ENCODE measurements around the gene RGR.

Gene RGR

DNA sequence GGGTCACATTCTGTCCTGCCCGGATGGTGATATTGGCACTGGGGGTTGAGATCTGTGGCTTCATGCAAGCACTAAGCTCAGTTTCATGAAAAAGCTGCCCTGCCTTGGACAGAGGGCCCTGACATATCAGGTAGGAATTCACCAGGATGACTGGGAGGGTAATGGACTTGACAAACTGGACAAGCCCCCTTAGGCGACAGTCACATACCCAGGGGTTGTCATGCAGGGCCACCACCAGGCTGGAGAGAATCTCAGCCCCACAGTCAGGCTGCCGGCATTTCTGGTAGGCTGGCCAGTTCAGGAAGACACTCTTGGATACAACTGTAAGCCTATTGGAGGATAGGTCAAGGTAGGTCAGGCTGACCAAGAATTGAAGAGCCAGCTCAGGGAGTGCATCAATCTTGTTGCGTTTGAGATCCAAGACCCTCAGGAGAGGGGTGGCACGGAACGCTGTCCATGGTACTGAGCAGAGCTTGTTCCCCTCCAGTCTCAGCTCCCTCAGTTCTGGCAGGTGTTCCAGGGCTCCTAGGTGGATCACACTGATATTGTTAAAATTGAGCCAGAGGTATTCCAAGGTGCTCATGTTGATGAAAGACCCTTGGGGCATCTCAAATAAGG lies 20.3 kb upstream of the RGR start:
- no peak for DNase-seq

- no peak for DNase-seq
These were observed 19.3 kb upstream of the RGR start, which contains the start of gene LRIT2 for GRCh38 chr10:84225427-84226173. Gene LRIT2 (minus strand): TSS chr10:84225544. CDS start chr10:84225520, 24 bp downstream.

GRCh38 chr10:84226616-84227015 lies 18.2 kb upstream of the RGR start:
- no peak for DNase-seq

DNA sequence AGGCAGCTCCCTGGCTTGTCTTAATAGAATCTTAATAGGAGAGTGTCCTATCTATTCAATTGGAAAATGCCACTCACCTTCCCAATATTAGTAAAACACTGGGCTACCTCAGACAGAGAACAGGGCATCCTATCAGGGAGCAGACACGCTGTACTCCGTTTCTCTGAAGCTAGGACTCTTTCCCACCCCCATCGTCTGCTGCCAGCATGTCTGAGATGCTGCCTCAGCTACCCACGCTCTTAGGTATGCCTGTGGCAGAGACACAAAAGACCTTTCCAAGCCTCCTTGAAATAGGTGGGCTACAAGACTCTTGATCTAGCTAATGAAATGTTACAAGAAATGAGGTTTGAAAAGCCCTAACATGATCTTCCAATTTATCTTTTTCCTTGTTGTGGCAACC lies 17.0 kb upstream of the RGR start:
- DNase-seq: no peak

- no peak for DNase-seq
These were observed 14.5 kb upstream of the RGR start for GRCh38 chr10:84230359-84230758.

GRCh38 chr10:84232376-84232775 lies 12.5 kb upstream of the RGR start:
- DNase-seq: no peak

DNA sequence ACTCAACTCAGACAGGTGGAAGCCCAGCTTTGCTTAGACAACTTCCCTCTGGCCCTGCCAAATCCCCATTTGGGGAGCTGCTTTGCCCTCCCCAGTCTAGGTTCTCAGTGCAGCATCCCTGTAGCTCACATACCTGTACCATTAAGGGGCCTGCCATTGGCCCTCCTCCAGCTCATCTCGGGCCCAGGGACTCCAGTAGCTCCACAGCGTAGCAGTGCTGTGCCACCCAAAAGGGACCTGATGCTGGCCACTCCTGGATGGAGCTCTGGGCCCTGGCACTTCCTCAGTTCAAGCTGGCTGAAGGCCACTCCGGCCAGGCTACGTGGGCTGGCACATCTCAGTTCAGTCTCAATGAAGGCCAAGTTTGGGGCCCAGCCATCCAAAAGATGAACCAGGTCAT lies 10.9 kb upstream of the RGR start:
- no peak for DNase-seq

DNA sequence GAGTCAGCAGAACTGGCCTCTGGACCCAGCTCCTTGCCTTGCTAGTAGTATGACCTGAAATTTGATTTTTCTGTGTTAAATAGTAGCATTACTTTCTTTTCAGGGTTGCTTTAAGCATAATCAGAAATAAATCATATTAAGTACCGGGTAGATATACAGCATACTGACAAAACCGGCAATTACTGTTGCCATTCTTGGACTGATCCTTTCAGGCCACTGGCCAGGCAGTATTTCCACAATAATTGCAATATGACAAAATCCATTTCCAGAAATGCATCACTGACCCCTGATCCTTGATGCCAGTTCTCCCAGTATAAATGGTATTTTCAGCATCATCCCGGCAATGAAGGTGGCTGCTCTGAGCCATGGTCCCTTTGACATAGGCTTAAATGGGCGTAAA lies 10.4 kb upstream of the RGR start:
- DNase-seq: no peak

- DNase-seq: no peak
These were observed 9.8 kb upstream of the RGR start for GRCh38 chr10:84235096-84235495.

DNA sequence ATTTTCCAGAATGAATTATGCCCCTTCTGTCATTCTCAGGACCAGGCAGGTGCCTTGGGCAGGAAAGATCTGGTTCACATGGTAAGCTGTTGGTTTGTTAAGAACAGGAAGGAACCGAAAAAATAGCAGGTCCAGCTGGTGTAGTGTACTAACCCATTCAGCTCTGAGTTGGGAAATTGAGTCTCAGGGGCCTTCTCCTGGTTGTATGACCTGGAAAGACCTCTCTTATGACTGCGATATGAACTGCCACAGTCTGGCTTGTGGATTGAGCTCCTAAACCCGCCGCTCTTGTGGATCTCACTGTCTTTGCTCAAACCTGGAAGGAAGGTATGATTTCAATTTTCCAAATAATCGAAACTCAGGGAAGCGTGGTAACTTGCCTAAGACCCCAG lies 8.1 kb upstream of the RGR start:
- no peak for DNase-seq

GRCh38 chr10:84237199-84238051 lies 7.4 kb upstream of the RGR start:
- peak in 1 of 2 experiments; percentile 19 for DNase-seq

- DNase-seq: no peak
These were observed 5.9 kb upstream of the RGR start for GRCh38 chr10:84238909-84239308.

- no peak for DNase-seq
These were observed 3.6 kb upstream of the RGR start, which contains the start of gene LRIT1 for GRCh38 chr10:84241185-84241790. Gene LRIT1 (minus strand): TSS chr10:84241546. CDS start chr10:84241439, 107 bp downstream.

- no peak for DNase-seq
These were observed 1.1 kb upstream of the RGR start for GRCh38 chr10:84243759-84244158.

GRCh38 chr10:84247496-84247895 lies 2.6 kb downstream of the RGR start:
- DNase-seq: no peak

GRCh38 chr10:84248794-84249193 lies 3.9 kb downstream of the RGR start:
- no peak for DNase-seq

DNA sequence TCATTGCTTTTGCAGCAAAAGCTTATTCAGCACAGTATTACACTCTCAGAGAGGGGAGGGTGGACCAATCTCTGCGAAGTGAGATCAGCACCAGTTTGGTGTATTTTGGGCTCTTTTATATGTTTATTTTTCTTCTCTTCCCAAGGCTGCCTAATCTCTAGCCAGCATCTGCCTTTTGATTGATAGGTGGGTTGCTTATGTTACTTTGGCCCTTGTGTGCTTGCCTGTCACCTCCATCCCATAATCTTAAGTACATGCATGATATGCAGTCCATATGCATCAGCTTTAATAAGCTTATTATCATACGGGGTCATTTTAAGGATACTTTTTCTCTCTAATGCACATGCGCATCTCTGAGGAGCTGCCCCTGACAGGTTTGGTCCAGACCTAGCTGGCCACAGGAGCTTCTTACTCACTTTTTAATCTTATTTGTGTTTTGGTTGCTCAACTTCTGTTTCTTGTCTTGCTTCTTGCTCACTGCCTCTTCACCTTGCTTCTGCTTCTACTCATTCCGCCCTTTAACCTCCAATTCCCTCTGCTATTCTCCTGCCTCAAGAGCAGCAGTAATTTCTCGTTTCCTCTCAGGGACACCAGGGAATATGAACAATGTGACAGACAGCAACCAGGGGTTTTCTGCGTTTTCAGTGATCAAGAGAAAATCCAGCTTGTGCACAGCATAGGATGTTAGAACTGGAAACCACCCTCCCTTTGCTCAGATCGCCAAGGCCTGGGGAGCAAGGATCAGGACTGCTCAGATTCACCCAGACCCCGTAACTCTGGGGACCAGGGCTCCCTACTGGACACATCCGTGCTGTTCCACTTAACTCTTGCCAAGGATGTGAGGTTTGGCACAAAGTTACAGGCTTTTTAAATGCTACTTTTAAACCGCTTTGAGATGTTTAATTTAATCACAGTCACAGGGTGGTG lies 10.0 kb downstream of the RGR start:
- DNase-seq: no peak

DNA sequence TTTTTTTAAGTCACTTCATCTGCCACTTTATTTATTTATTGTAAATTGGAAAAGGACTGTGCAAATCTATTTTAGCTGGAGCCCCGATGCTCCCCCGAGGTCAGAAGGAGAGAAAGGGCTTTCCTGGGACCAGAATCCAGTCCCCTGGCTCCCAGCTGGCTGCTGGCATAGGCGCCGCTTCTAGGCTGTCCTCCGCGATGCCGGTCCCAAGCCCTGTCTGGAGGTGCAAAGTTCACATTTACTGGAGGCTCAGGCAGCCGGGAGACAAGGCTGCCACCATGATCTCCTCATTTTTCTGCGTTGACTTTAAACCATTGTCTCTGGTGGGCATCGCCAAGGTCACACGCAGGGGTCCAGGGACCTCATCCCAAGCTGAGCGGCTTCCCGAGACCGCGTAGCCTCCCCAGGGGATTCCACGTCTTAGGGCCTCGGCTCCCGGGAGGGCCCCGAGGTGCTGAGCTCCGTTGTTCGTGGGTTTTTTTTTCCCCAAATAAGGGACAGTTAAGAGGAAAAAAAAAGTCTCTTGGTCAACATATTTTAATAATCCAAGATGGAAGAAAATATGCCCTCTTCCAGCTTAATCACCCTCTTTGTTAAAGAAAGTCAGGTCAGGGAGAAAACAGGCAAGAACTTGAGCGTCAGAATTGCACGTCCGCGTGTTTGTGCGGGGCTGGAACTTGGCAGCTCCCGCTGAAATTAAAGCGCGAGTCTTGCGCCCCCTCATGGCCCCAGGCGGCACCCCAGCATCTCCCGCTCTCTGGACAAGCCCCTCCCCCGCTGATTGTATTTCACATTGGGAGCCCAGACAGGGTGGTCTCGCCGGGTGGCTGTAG lies 11.9 kb downstream of the RGR start:
- peak; percentile 61 to 71 for DNase-seq

GRCh38 chr10:84257343-84258020 lies 12.6 kb downstream of the RGR start:
- DNase-seq: no peak

DNA sequence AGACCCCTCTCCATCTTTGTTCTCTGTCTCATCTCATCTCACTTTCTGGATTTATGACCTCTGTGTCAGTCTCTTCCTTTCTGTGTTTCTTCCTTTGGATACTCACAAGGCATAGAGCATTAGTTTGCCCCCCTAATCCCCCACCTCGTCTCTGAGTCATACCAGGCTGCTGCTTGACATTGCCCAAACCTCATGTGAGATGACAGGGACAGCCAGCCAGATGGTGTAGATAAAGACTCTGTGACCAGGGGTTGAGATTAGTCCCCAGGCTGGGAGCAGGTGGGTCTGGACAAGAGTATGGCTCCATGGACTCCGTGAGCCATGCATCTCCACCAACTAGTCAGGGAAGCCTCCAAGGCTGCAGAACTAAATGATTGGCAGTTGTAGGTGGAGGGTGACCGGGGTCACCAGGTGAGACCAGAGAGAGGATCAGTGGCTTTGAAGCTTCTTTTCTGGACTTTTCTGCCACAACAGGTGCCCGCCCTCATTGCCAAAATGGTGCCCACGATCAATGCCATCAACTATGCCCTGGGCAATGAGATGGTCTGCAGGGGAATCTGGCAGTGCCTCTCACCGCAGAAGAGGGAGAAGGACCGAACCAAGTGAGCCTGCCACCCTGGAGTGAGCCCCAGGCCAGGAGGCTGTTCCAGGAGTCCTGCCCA lies 13.3 kb downstream of the RGR start:
- DNase-seq: no peak

Data from activated CD4-positive, alpha-beta T cell treated with anti-CD3 and anti-CD28 coated beads, Interleukin-2, amount 50 U/mL, for 48 hours (primary cell).